GM13977 (cell line): ENCODE data around the gene DPP10.

Experiments
- DNase-seq: peaks from one replicate; pipeline ENCODE4 v3.0.0; 2012; ENCODE audit warnings: low spot score
- CTCF ChIP-seq: IDR thresholded peaks from 2 replicates; pipeline ENCODE4 v1.5.1; 2012; ENCODE audit warnings: mild to moderate bottlenecking, control low read depth; ENCODE audit not compliant: insufficient read depth; ENCODE audit errors: extremely low read depth, missing control alignments
- in situ Hi-C: fragments of 300-500 bp; cut with MboI; formaldehyde crosslinking; loops from one replicate; pipeline ENCODE4 v1.12.0; 2022; ENCODE audit warnings: low sequenced_read_pairs, low pct_unique_long_range_greater_than_20kb, mixed read lengths, inconsistent platforms; ENCODE audit not compliant: unreplicated experiment

The DPP10 gene

GRCh38 chr2:115505331-115505730 lies 1062.9 kb downstream of the DPP10 start:
- DNase-seq = no peak
- TF ChIP-seq CTCF = no peak
- in situ Hi-C loops = no loop called here

- no peak for TF ChIP-seq CTCF
- in situ Hi-C loops = no loop called here
- DNase-seq = no peak
Measured at GRCh38 chr2:115520727-115521126, 1078.3 kb downstream of the DPP10 start.

- in situ Hi-C loops = no loop called here
- DNase-seq = no peak
- no peak for TF ChIP-seq CTCF
Measured at GRCh38 chr2:115524452-115524851, 1082.0 kb downstream of the DPP10 start.

- in situ Hi-C loops = no loop called here
- no peak for TF ChIP-seq CTCF
- DNase-seq = no peak
Measured at GRCh38 chr2:115529627-115530026, 1087.2 kb downstream of the DPP10 start.

GRCh38 chr2:115533081-115533480 lies 1090.6 kb downstream of the DPP10 start:
- no peak for DNase-seq
- in situ Hi-C loops = no loop called here
- TF ChIP-seq CTCF = no peak

- TF ChIP-seq CTCF = no peak
- in situ Hi-C loops = no loop called here
- no peak for DNase-seq
Measured at GRCh38 chr2:115541814-115542213, 1099.4 kb downstream of the DPP10 start.

- in situ Hi-C loops = no loop called here
- no peak for TF ChIP-seq CTCF
- DNase-seq = no peak
Measured at GRCh38 chr2:115542331-115542730, 1099.9 kb downstream of the DPP10 start.
